Natural killer cell treated with Interleukin-12 subunit alpha and Interleukin-12 subunit beta and Interleukin-15 and Interleukin-18, amount 100 ng/mL, for 72 hours (primary cell): Measurements from ENCODE around the gene CCR8. TPM values are rescaled to one million over a fixed set of nuclear protein-coding genes. Genes with fewer than 3 reads are reported as not detected.

ENCODE experiments used
- ATAC-seq, 2 donors: fragments of 150-1000 bp; cut with Tn5 transposase in 1 of 2; sonication (Bioruptor Pico), chemical (Tn5 transposase) in 1 of 2; 2 replicates each; pipeline ENCODE4 v1.10.0; 2021
- DNase-seq: peaks from one replicate; pipeline ENCODE4 v3.0.0; 2022; ENCODE audit warnings: low spot score
- H3K27ac Mint-ChIP-seq, 2 donors: 1 replicate in 1 of 2; 2 replicates in 1 of 2; pipeline ENCODE4 v1.8.0; 2022; ENCODE audit warnings: mixed read lengths in 2 of 2, mild to moderate bottlenecking in 1 of 2, moderate library complexity in 1 of 2
- H3K27me3 Mint-ChIP-seq, 2 donors: 1 replicate in 1 of 2; 2 replicates in 1 of 2; pipeline ENCODE4 v1.8.0; 2022; ENCODE audit warnings: mixed read lengths in 2 of 2
- H3K36me3 Mint-ChIP-seq: one replicate; pipeline ENCODE4 v1.8.0; 2022; ENCODE audit warnings: mixed read lengths
- H3K4me1 Mint-ChIP-seq, 2 donors: 1 replicate in 1 of 2; 2 replicates in 1 of 2; pipeline ENCODE4 v1.8.0; 2022; ENCODE audit warnings: low read depth in 2 of 2, mixed read lengths in 2 of 2, mild to moderate bottlenecking in 1 of 2
- H3K4me3 Mint-ChIP-seq: one replicate; pipeline ENCODE4 v1.8.0; 2022; ENCODE audit warnings: mixed read lengths
- H3K9me3 Mint-ChIP-seq: 2 replicates; pipeline ENCODE4 v1.8.0; 2022; ENCODE audit warnings: mixed read lengths
- total RNA-seq, 2 donors: library from RNA; stranded (reverse); gene quantifications; one replicate each; pipeline ENCODE4 v1.2.3, GENCODE V29; 2022

CCR8 gene
- total RNA-seq, 2 donors from 2014 or later = 0.45 TPM; not detected in 1

DNA sequence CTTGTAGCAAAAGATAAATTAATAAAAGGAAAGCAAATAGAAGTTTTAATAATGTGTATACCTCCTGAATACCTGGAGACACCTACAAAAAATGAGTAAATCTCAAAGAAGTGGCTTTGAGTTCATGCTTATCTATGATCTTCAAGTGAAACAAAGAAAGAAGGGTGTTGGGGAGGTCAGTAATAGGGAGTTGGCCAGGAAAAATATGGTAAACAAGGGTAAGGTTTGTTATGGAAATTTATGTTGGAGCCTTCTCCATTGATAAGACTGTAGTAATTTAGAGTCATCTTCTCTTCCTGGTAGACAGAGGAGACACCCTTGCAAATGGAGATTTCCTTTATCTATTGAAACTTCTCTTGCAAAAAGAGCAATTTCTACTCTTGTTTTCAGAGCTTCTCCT is 6.6 kb upstream of the CCR8 start:
- no peak for ATAC-seq
- no peak for DNase-seq
- Mint-ChIP-seq H3K27me3 (peaks cover 0 to 8% of the 10 kb centered on the region in 2 donors), H3K9me3 (no peaks in the 10 kb centered on the region), H3K4me1 (peaks cover 24 to 28% of the 10 kb centered on the region in 2 donors), H3K36me3 (no peaks in the 10 kb centered on the region), H3K27ac (no peak overlapping the region), H3K4me3 (peak overlapping the region; percentile 12)

DNA sequence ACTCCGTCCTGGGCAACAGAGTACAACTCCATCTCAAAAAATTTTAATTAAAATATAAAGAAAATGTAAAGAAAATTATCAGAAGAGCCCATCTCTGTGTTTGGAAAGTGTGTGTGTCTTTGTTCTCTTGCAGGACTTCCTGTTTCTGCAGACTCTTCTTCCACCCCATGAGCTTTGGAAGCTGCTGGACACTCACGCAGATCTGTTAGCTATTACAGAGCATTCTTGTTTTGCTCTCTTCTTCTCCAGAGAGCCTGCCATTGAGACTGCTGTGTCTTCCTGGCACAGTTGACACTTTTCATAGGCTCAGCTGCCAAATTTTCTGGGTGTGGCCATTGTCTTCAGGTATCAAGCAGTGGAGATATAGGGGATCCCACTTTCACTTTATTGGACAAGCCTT is 6.0 kb upstream of the CCR8 start:
- ATAC-seq (no peak), DNase-seq (no peak)
- Mint-ChIP-seq H3K9me3 (no peaks in the 10 kb centered on the region), H3K27ac (no peak overlapping the region), H3K36me3 (no peaks in the 10 kb centered on the region), H3K4me1 (peaks cover 24 to 33% of the 10 kb centered on the region in 2 donors), H3K27me3 (peaks cover 0 to 8% of the 10 kb centered on the region in 2 donors), H3K4me3 (no peak overlapping the region)

- no peaks in the 10 kb centered on the region for H3K9me3 Mint-ChIP-seq
- H3K4me1 Mint-ChIP-seq = peaks cover 24 to 33% of the 10 kb centered on the region in 2 donors
- H3K27me3 Mint-ChIP-seq = peaks cover 0 to 8% of the 10 kb centered on the region in 2 donors
- H3K4me3 Mint-ChIP-seq = no peak overlapping the region
- ATAC-seq (peak; percentile 78 to 86), DNase-seq (no peak)
- H3K27ac Mint-ChIP-seq = no peak overlapping the region
- no peaks in the 10 kb centered on the region for H3K36me3 Mint-ChIP-seq
These were observed 4.3 kb upstream of the CCR8 start for GRCh38 chr3:39325236-39325635.

- peak overlapping the region; percentile 30 to 58 for H3K27ac Mint-ChIP-seq
- H3K4me1 Mint-ChIP-seq = peaks cover 24 to 27% of the 10 kb centered on the region in 2 donors
- no peak for DNase-seq
- no peak for ATAC-seq
- peak overlapping the region; percentile 60 for H3K4me3 Mint-ChIP-seq
- H3K27me3 Mint-ChIP-seq = no peaks in the 10 kb centered on the region
- H3K36me3 Mint-ChIP-seq = no peaks in the 10 kb centered on the region
- no peaks in the 10 kb centered on the region for H3K9me3 Mint-ChIP-seq
These were observed 2.3 kb upstream of the CCR8 start for GRCh38 chr3:39327053-39327745.

GRCh38 chr3:39327746-39328349 is 1.7 kb upstream of the CCR8 start:
- DNase-seq (no peak), ATAC-seq (peak; percentile 45)
- Mint-ChIP-seq H3K4me3 (peak overlapping the region; percentile 60), H3K36me3 (no peaks in the 10 kb centered on the region), H3K27me3 (no peaks in the 10 kb centered on the region), H3K9me3 (no peaks in the 10 kb centered on the region), H3K27ac (peak overlapping the region; percentile 30 to 58), H3K4me1 (peaks cover 20 to 24% of the 10 kb centered on the region in 2 donors)

GRCh38 chr3:39330824-39331223 is 1.3 kb downstream of the CCR8 start:
- Mint-ChIP-seq H3K4me1 (peaks cover 16 to 29% of the 10 kb centered on the region in 2 donors), H3K9me3 (no peaks in the 10 kb centered on the region), H3K4me3 (no peak overlapping the region), H3K36me3 (no peaks in the 10 kb centered on the region), H3K27me3 (no peaks in the 10 kb centered on the region), H3K27ac (no peak overlapping the region)
- no peak for ATAC-seq
- no peak for DNase-seq

- DNase-seq = no peak
- no peak overlapping the region for H3K4me3 Mint-ChIP-seq
- H3K9me3 Mint-ChIP-seq = no peaks in the 10 kb centered on the region
- H3K36me3 Mint-ChIP-seq = no peaks in the 10 kb centered on the region
- no peak for ATAC-seq
- H3K27me3 Mint-ChIP-seq = no peaks in the 10 kb centered on the region
- H3K27ac Mint-ChIP-seq = no peak overlapping the region
- peaks cover 8 to 17% of the 10 kb centered on the region in 2 donors for H3K4me1 Mint-ChIP-seq
These were observed 3.0 kb downstream of the CCR8 start for GRCh38 chr3:39332525-39332924.

GRCh38 chr3:39333607-39334006 is 4.1 kb downstream of the CCR8 start:
- Mint-ChIP-seq H3K27ac (no peak overlapping the region), H3K27me3 (no peaks in the 10 kb centered on the region), H3K9me3 (no peaks in the 10 kb centered on the region), H3K4me1 (peaks cover 5 to 8% of the 10 kb centered on the region in 2 donors), H3K36me3 (no peaks in the 10 kb centered on the region), H3K4me3 (no peak overlapping the region)
- ATAC-seq (no peak), DNase-seq (no peak)

GRCh38 chr3:39334205-39334604 is 4.7 kb downstream of the CCR8 start:
- DNase-seq (no peak), ATAC-seq (no peak)
- Mint-ChIP-seq H3K4me3 (no peak overlapping the region), H3K27me3 (no peaks in the 10 kb centered on the region), H3K4me1 (peaks cover 5 to 8% of the 10 kb centered on the region in 2 donors), H3K9me3 (no peaks in the 10 kb centered on the region), H3K36me3 (no peaks in the 10 kb centered on the region), H3K27ac (no peak overlapping the region)

DNA sequence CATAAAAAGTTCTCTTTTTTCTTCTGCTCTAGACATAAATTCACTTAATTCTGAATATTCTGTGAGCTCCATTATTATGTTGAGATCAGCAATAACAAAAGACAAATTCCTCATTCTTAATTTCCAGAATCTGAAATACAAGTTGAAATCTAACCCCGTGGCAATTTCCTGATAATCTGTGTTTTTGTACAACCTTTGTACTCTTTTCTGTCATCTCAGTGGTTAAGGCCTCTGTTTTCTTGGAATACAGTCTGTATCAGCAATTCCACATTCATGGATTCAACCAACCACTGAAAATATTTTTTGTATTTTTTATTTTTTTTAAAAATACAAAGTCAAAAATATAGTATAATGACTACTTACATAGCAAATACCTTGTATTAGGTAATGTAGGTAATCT is 8.7 kb downstream of the CCR8 start:
- Mint-ChIP-seq H3K4me1 (peaks cover 2 to 8% of the 10 kb centered on the region in 2 donors), H3K9me3 (no peaks in the 10 kb centered on the region), H3K27me3 (no peaks in the 10 kb centered on the region), H3K4me3 (no peak overlapping the region), H3K27ac (no peak overlapping the region), H3K36me3 (no peaks in the 10 kb centered on the region)
- DNase-seq (no peak), ATAC-seq (no peak)

- Mint-ChIP-seq H3K9me3 (no peaks in the 10 kb centered on the region), H3K27me3 (no peaks in the 10 kb centered on the region), H3K4me1 (peaks cover 2 to 8% of the 10 kb centered on the region in 2 donors), H3K27ac (no peak overlapping the region), H3K36me3 (no peaks in the 10 kb centered on the region), H3K4me3 (no peak overlapping the region)
- ATAC-seq (no peak), DNase-seq (no peak)
These were observed 9.6 kb downstream of the CCR8 start for GRCh38 chr3:39339086-39339485.

DNA sequence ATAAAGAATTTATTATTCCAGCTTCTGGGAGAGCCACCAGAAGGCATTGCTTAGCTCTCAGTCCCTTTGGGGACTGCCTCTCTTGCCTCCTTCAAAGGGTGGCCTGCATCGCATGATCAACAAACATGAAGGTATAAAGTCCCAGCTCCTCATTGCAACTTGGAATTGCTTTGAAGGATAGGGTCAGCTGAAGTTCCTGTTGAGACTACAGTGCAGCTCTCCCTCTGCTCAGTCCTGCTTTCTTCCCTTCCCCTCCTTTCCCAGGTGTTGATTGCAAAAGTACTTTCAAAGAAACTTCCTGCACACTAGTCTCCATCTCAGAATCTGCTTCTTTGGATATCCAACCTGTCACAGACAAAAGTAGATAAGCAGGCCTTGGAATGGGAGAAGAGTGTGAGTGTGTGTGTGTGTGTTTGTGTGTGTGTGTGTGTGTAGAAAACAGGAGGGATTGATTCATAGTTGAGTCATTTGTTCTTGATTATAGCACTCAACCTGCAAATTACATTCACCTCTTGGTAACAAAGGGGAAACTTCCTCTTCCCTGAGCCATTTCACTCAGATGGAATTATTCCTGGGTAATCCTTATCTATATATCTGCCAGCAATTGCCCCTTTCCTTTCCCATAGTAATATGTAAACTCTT is 13.7 kb downstream of the CCR8 start:
- Mint-ChIP-seq H3K4me1 (peaks cover 0 to 9% of the 10 kb centered on the region in 2 donors), H3K27ac (no peak overlapping the region), H3K9me3 (no peaks in the 10 kb centered on the region), H3K4me3 (no peak overlapping the region), H3K36me3 (no peaks in the 10 kb centered on the region), H3K27me3 (no peaks in the 10 kb centered on the region)
- DNase-seq (no peak), ATAC-seq (no peak)

- H3K9me3 Mint-ChIP-seq = no peaks in the 10 kb centered on the region
- H3K36me3 Mint-ChIP-seq = no peaks in the 10 kb centered on the region
- no peak overlapping the region for H3K4me3 Mint-ChIP-seq
- peaks cover 0 to 9% of the 10 kb centered on the region in 2 donors for H3K4me1 Mint-ChIP-seq
- no peak for DNase-seq
- no peaks in the 10 kb centered on the region for H3K27me3 Mint-ChIP-seq
- peak in 1 of 2 donors; percentile 38 for ATAC-seq
- no peak overlapping the region for H3K27ac Mint-ChIP-seq
These were observed 14.3 kb downstream of the CCR8 start for GRCh38 chr3:39343760-39344159.

DNA sequence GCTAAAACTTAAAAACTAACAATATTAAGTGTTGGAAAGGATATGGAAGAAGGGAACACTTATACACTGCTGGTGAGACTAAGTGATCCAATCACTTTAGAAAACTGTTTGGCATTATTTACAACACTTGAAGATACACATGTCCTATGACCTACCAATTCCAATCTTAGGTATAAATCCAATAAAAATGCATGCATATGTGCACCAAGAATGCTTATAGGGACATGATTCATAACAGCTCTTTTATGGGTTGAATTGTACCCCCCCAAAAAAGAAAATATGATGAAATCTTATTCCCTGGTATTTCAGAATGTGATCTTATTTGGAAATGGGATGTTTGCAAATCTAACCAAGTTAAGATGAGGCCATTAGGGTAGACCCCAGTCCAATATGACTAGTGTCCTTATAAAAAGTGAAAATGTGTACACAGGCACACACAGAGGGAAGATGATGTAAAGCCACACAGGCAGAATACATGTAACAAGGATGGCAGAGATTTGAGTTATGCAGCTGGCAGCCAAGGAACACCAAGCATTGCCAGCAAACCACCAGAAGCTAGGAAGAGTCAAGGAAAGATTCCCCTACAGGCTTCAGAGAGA is 15.3 kb downstream of the CCR8 start:
- no peak overlapping the region for H3K4me3 Mint-ChIP-seq
- H3K36me3 Mint-ChIP-seq = no peaks in the 10 kb centered on the region
- no peaks in the 10 kb centered on the region for H3K27me3 Mint-ChIP-seq
- no peak for ATAC-seq
- H3K4me1 Mint-ChIP-seq = peaks cover 0 to 10% of the 10 kb centered on the region in 2 donors
- no peak overlapping the region for H3K27ac Mint-ChIP-seq
- no peaks in the 10 kb centered on the region for H3K9me3 Mint-ChIP-seq
- no peak for DNase-seq
